GM04503 (cell line): ENCODE results near the gene ADAM10.

ENCODE experiments used
- DNase-seq: peaks from one replicate; pipeline ENCODE4 v3.0.0-alpha.2; 2012; ENCODE audit warnings: low read depth

ADAM10 gene

DNA sequence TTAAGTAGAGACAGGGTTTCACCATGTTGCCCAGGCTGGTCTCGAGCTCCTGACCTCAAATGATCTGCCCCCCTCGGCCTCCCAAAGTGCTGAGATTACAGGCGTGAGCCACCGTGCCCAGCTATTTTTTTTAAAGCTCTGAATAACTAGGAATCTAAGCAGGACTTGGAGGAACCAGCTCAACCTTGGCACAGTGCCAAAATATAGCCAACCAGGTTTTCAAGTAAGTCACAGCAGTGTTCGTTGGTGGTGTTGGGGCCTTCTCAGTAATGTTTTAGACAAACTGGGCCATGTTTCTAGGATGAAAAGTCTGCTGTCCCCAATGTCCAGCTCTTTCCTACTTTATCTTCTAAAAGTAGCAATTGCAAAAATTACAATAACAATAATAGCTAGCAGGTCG lies 6.4 kb upstream of the ADAM10 start:
- no peak for DNase-seq

DNA sequence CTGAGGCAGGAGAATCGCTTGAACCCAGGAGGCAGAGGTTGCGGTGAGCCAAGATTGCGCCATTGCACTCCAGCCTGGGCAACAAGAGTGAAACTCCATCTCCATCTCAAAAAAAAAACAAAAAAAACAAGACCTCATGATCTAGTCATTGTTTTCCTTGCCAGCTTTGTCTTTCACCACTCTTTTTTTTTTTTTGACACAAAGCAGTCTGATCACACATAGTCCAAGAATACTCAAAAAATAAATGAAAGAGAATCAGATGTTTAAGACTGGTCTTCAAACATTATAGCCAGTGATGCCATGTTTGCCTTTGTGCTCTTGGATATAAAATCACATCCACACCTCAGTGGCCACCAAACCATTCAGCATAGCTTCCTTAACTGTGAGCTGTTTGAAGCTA lies 5.8 kb upstream of the ADAM10 start:
- DNase-seq, result no peak

DNA sequence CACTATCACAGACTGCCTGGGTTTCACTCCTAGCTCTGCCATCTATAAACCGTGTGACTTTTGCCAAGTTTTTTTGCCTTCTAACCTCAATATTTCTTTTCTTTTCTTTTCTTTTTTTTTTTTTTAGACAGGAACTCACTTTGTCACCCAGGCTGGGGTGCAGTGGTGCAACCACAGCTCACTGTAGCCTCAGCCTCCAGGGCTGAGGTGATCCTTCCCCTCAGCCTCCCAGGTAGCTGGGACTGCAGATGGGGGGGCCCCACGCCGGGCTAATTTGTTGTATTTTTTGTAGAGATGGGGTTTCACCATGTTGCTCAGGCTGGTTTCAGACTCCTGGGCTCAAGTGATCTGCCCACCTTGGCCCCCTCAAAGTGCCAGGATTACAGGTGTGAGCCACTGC lies 3.2 kb upstream of the ADAM10 start:
- no peak for DNase-seq

DNA sequence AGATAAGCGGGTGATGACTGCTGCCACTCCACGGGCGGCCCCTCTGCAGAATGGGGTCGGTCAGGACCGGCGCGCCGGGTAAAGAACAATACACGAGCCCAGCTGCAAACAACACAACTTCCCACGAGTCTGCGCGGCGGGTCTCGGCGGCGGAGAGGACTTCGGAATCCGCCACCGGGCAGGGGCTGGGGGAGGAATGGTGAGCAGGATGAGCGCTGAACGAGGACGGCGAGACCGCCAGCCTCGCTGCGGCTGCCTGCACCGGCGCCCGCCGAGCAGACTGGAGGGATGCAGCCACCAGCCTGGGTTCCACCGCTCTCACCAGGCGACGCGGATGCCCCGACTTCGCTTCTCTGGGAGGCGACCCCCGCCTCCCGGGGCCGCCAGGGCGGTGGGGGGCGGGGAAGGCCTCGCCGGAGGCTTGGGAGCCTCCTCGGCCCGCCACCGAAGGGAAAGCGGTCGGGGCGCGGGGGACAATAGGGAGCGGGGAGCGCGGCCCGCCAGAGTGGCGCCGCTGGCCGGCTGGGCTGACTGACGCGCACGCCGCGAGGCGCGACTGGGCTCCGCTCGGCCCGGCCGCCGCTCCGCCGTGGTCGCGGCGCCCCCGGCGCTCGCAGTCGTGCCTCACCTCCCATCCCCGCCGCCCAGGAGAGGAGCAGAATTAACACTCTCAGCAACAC lies 515 bp downstream of the ADAM10 start:
- DNase-seq, result no peak

DNA sequence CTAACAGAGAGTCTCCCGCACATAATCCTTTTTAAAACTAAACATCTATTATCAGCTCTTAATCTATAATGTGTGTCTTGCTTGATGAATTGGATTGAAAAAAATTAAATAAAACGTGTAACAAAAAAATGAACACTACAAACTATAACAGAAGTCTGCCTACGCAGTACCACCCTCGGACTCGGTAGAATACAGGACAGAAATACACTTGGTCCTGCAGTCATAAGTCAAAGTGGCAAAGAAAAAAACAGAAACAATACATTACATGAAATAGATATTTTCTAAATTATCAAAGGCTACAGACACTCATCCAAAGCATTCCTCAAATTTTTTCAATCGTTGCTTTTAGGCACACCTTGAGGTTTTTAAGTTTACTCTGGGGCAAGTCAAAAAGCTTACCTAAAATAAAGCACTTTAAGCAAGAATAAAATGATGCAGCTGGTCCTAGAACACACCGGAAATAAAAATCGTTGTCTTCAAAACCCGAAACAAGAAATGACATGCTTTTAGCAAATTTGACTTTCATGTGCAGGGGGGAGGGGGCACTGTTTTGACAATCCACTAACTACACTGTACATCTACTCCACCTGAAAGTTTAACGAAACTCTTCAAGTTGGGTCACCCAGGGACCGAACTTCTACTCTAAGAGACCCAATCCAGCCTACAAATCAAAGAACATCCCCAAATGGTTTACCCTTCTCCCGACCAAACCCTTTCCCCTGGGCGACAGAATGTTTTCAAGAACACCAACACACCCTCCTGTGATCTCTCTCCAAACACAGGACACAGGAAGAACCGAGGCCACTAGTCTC lies 1.3 kb downstream of the ADAM10 start:
- DNase-seq, result no peak

DNA sequence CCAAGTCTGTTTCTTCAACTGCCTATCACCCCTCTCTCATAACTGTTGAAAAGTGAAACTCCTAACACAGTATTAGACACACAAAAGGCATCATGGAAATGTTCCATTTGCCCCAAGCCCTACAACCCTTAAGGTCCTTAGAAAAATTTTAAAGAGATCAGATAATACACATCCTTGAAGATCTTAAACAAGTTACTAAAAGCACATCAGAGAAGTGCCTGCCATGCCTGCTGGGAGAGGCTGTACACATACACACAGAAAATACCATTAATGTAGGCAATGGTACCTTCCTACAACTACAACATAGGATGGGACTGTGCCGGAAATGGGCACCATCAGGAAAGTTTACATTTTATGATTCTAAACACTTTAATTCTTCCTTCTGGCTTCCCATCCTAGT lies 3.3 kb downstream of the ADAM10 start:
- no peak for DNase-seq

DNA sequence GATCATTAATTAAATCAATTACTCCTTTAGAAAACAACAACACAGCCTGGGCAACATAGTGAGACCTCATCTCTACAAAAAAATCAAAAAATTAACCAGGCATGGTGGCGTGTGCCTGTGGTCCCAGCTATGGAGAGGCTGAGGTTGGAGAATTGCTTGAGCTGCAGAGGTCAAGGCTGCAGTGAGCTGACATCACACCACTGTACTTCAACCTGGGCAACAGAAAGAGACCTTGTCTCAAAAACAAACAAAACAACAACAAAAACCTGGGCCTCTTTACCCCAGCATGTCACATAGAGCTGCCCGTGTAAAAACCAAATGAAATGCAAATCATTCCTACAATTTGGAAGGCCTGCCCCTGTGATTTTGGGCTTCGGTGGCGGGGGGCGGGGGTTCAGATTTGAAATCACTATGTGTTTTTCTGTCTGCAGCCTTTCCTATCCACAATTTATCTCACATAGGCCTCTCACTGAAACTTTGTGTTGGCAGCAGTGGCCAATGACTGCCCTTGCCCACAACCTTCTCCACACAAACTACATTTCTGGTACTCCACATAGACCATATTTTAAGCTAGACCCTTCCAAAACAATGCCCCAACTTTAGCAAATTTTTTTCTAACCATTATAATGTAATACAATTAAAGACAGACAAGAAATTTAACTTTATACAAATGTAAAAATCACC lies 6.5 kb downstream of the ADAM10 start:
- DNase-seq, result no peak

DNA sequence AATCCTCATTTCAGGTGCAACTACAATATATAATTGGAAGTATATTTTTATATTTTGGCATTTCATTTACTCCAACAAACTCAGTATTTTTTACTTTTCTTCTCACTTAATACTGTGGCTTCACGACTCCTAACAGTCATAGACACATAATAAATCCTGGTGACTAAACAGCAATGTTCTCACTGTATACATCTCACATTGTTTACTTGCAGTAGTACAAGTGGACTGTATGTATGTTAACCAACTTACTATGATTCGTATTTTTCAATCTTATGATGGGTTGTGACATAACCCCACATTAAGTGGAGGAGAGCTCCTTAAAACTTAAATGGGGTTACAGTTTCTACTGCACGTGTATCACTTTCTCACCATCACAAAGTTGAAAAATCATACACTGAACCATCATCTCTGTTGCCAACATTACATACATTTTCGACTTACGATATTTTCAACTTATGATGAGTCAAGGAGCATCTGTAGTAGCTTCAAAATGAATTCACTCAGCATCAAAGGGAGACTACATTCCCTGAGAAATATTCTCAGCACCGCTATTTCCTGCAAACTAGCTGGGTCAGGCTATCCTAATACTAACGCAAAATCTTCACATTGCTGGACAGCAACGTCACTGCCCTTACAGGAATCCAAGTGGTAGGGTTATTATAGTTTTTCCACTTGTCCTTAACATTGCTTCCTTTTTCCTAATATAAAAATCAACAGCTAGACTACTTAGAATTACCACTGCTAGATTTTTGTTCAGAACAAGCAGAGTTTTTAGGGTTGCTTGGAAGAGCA lies 7.3 kb downstream of the ADAM10 start:
- DNase-seq, result no peak

DNA sequence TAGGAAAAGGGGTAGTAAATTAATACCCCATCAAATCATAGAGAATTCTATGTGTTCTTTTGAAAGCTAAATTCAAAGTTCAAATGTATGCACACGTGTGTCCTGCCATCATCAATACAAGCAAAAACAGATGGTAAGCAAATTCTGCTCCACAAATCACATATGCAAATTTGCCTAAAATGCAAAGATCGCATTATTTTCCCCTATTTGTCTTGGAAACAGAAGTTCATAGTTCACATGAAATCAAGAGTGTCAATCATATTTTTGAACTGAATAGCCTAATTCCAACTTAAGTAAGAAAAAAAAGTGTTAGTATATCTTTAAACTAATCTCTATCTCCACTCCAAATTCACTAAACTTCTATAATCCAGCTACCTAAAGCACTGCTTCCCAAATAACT lies 8.5 kb downstream of the ADAM10 start:
- DNase-seq, result no peak

DNA sequence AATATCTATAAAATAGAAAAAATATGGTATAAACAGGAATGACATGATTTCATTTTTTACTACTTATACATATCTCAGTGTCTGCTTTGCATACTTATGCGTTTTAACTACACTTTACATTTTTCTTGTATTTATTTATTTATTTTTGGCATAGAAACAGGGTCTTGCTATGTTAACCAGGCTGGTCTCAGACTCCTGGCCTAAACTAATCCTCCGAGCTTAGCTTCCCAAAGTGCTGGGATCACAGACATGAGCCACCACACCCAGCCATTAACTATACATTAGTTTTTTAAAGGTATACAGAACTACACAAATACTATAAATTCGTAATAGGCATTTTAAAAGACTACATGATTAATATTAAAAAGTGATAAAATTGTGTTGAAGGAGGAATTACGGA lies 9.1 kb downstream of the ADAM10 start:
- DNase-seq, result no peak

DNA sequence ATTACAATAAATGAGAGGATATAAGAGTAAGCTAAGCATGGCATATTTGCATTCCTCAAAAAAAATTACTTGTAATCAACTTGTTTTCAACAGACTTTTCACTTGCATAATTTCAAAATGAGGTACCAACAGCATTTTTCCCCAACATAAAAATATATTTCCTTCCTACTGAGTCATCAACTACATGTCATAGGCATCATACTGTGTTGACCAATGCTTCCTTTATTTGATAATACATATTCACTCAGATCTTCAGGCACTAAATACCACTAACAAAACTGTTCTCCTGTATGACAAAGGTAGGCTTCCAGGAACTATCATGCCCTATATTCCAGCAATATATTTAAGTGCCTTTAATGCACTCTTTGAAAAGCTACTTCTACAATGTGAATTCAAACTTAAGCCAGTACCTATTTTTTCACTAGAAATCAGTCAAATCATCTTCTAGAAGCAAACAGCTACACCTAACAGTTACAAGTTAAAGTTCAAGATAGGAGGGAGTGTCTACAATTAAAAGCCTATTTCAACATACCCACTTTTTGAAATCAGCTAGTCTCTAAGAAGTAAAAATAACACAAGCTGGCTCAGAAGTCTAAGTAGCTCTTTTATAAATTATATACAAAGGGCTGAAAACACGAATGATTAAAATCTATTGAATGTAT lies 11.3 kb downstream of the ADAM10 start:
- no peak for DNase-seq

DNA sequence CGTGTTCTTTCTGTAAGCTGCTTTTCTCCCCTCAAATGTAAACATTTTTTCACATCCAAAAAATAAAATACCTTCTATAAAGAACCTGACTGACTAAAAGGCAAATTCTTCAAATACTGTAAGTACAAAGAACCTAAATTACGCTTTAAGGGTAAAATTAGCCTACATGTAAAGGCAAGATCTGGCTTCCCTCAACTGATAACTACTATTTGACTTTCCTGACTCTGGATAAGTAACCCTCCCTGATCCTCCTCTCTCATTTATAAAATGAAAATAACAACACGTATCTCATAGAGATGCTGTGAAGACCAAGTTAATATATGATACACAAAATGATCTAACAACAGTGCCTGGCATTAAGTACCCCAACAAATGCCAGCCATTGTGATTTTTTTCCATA lies 12.2 kb downstream of the ADAM10 start:
- no peak for DNase-seq

DNA sequence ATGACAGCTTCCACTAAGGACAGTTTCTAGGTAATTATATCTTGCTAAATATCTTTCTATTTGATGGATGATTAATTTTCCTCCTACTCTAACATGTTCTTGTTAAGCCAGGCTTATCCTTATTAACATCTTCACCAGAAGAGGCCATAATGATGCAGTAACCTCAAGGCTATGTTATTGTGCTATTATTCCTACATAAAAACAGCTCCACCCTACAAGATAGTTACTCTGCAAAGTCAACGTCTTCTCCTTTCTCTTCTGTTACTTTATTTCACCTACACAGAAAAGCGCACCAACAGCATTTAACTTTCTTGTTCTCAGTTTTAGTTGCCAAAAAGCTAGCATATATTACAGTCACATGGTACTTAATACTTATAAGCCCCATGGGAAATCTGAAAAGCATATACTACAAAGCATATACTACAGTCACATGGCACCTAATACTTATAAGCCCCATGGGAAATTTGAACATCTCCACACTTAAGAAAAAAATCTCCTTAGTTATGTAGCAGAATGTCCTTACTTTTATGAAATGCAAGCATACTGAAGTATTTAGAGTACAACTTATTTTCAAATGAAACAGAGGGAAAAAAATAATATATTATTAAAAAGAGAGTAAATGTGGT lies 13.4 kb downstream of the ADAM10 start:
- no peak for DNase-seq

DNA sequence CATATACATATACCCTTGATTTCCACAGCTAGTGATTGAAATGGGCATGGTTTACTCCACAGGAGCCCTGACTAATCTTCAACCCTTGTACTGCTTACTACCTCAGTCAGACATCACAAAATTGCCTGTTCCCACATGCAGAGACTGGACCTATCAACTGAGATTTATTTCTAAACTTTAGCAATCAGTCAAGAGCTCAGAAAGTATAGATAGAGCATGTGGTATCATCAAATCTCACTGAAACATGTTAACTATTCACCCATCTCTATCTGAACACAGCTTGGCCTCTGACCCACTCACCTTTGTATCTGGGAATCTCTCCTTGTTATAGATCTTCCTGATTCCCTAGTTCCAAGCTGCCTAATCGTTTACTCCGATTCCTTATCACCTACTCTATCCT lies 14.6 kb downstream of the ADAM10 start:
- no peak for DNase-seq

DNA sequence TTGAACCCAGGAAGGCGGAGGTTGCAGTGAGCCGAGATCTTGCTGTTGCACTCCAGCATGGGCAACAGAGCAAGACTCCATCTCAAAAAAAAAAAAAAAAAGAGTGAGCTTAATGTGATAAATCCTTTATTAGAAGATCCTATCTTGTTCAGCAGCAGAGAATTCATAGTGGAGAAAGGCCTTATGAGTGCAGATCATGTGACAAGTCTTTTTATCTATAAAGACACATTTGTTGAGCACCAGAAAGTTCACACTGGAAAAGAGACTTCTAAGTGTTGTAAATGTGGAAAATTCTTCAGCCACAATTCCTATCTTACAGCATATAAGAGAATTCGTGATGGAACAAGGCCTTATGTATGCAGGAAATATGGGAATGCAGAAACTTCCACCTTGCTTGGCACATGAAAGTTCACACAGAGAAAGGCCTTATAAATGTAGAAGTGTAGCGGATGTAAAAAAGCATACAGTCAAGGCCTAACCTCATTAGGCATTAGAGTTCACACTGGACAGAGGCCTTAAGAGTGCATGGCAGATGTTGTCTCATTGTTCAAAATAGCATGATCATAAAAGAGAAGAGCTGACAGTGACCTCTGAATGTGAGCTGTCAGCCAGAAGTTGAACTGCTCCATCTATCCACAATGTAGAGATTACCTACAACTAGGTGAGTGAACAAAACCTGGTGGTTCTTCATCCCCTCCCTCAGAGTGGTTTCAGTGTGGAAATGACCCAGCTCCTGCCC lies 16.7 kb downstream of the ADAM10 start:
- DNase-seq, result no peak

DNA sequence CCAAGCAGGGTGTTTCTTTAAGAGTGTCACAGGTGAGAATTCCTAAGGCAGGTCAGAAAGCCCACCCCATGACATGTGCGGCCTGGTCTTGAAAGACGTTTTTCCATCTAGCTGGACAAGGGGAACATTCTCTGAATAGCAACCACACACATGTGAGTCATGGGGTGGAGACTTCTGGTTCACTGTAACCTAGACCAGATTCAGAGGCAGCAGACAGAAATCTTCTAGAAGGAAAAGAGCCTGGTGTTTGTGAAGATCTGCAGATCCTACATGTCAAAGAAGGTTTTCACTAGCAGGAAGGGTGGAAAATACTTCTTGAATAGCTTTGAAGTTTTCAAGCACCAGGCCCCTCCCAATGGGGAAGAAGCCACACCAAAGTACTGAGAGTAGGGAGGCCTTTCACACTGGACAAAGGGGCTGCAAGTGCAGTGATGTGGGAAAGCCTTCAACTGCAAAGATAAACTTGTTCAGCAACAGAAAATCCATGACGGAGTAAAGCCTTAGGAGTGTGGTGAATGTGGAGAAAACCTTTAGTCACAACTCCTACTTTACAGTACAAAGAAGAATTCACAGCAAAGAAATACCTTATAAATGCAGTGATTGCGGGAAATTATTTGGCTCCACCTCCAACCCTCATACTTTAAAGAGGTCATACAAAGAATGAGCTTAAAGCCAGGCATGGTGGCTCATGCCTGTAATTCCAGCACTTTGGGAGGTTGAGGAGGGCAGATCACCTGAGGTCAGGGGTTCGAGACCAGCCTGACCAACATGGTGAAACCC lies 17.6 kb downstream of the ADAM10 start:
- no peak for DNase-seq

DNA sequence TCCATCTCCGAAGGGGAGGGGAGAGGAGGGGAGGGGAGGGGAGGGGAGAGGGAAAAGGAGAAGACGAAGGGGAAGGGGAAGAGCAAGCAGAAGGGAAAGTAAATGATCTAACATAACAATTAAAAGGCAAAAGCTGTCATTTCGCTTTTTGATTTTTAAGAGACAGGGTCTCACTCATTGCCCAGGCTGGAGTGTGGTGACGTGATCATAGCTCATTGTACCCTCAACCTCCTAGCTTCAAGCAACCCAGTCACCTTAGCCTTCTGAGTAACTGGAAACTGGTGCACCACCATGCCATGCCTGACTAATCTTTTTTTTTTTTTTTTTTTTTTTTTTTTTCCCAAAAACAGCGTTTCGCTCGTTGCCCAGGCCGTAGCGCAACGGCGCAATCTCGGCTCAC lies 22.6 kb downstream of the ADAM10 start:
- DNase-seq, result no peak

DNA sequence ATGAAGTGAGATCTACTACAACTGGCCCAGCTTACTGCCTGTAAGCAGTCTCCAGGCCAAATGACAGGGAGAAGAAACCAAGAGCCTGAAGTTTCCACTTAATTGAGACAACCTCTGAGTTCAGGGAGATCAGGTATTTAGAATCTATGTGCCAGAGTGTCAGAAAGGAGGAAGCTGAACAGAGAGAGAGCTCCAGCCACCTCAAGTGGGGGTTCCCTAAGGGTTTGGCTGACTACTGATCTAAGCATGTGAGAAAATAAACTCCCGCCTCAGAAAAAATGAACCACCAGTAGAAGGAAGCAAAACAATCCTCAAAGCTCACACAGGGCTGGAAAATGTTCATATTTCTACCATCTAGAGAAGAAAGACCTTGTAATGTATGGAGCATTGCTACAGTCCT lies 25.0 kb downstream of the ADAM10 start:
- DNase-seq, result no peak

DNA sequence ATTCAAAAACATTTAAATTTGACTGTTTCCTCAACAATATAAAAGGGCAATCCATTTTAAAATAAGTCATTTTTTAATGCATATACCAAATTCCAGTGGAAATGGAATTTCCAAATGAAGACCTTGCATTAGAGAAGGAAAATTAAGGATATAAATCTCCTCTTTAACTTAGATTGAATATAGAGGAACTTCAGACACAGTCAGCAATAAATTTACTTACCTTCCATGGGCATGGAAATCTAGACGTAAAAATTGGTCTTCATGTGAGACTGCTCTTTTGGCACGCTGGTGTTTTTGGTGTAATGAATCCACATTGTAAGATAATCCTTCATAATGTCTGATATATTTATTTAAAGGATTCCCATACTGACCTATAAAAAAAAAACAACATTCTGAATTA lies 32.1 kb downstream of the ADAM10 start:
- no peak for DNase-seq

DNA sequence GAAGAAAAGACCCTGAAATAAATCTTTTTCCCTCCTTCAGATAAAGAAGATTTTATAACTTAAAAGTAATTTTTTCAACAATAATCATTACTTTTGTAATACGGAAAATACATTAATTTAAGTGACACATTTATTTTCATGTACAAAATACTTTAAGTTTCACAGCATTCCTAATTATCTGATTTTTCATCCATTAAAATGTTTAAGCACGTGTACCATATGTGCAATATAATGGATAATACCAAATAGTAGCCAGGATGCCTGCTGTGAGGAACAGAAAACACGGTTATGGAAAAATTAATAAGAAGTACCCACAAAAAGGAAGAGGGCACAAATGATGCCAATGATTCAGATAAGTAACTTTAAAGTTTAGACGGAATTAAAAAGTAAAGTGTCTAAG lies 33.5 kb downstream of the ADAM10 start:
- no peak for DNase-seq
